IMR-90 (cell line): Measurements from ENCODE around the gene KCTD18. TPM values are rescaled to one million over a fixed set of nuclear protein-coding genes. Genes with fewer than 3 reads are reported as not detected.

Source experiments
- ATAC-seq: fragments of 200-7000 bp; cut with Tn5 transposase; 2 replicates; pipeline ENCODE4 v1.9.1; 2020; ENCODE audit warnings: low read depth, mild to moderate bottlenecking, moderate library complexity
- BruUV-seq: library from RNA; stranded (reverse); fragments of 400-500 nt; replicated peaks from 2 replicates; lab custom pipeline; 2021; lab: Mats Ljungman, UMichigan
- CTCF ChIA-PET: fragments of 300-600 bp; formaldehyde crosslinking; extraction: SDS; loops from one replicate; lab custom pipeline; 2021; ENCODE audit warnings: antibody characterized with exemption; lab: Yijun Ruan, JAX
- POLR2A ChIA-PET: fragments of 300-600 bp; sonication (Branson Sonifier 250); formaldehyde crosslinking; loops from one replicate; lab custom pipeline; 2022; ENCODE audit warnings: antibody characterized with exemption; ENCODE audit not compliant: unreplicated experiment; lab: Charles Lee
- DNase-seq: peaks from one replicate; pipeline ENCODE4 v3.0.0; 2013
- H2AFZ ChIP-seq: replicated peaks from 2 replicates; pipeline ENCODE3; 2013; ENCODE audit warnings: low read length, mild to moderate bottlenecking; ENCODE audit not compliant: poor library complexity
- H2AK5ac ChIP-seq: 2 replicates; pipeline ENCODE4 v1.6.1; 2013; ENCODE audit warnings: low read depth, low read length, inconsistent platforms
- H2AK9ac ChIP-seq: replicated peaks from 2 replicates; pipeline ENCODE3; 2013; ENCODE audit warnings: mild to moderate bottlenecking, low read depth, low read length, moderate library complexity; ENCODE audit not compliant: poor library complexity
- H2BK120ac ChIP-seq: 2 replicates; pipeline ENCODE4 v1.6.1; 2013; ENCODE audit warnings: low read depth, low read length, inconsistent platforms
- H2BK15ac ChIP-seq: 3 replicates; pipeline ENCODE4 v1.6.1; 2013; ENCODE audit warnings: low read depth, low read length, inconsistent platforms
- H2BK20ac ChIP-seq: 2 replicates; pipeline ENCODE4 v1.6.1; 2013; ENCODE audit warnings: low read depth, mild to moderate bottlenecking, inconsistent platforms, low read length, moderate library complexity
- H2BK5ac ChIP-seq: 2 replicates; pipeline ENCODE4 v1.6.1; 2013; ENCODE audit warnings: mild to moderate bottlenecking, low read depth, low read length, inconsistent platforms; ENCODE audit not compliant: poor library complexity, severe bottlenecking
- H3K14ac ChIP-seq: replicated peaks from 2 replicates; pipeline ENCODE4 v1.6.1; 2013; ENCODE audit warnings: low read depth, low read length, inconsistent platforms
- H3K18ac ChIP-seq: 2 replicates; pipeline ENCODE4 v1.6.1; 2013; ENCODE audit warnings: low read depth, low read length, control low read depth
- H3K23ac ChIP-seq: 2 replicates; pipeline ENCODE4 v1.6.1; 2013; ENCODE audit warnings: low read depth, low read length, inconsistent platforms
- H3K27ac ChIP-seq: 2 replicates; pipeline ENCODE4 v1.5.1; 2013; ENCODE audit warnings: mild to moderate bottlenecking, control low read depth, low read length; ENCODE audit not compliant: insufficient read depth
- H3K27me3 ChIP-seq: 2 replicates; pipeline ENCODE4 v1.6.1; 2013; ENCODE audit warnings: low read length; ENCODE audit not compliant: control insufficient read depth, insufficient read depth
- H3K36me3 ChIP-seq: 2 replicates; pipeline ENCODE4 v1.6.1; 2013; ENCODE audit warnings: low read length, mixed read lengths; ENCODE audit not compliant: control insufficient read depth, insufficient read depth
- H3K4ac ChIP-seq: 2 replicates; pipeline ENCODE4 v1.6.1; 2013; ENCODE audit warnings: low read depth, low read length, inconsistent platforms
- H3K4me1 ChIP-seq: 2 replicates; pipeline ENCODE4 v1.6.1; 2013; ENCODE audit warnings: low read length, mixed read lengths; ENCODE audit not compliant: control insufficient read depth, insufficient read depth
- H3K4me2 ChIP-seq: 2 replicates; pipeline ENCODE4 v1.6.1; 2013; ENCODE audit warnings: low read depth, mild to moderate bottlenecking, control low read depth, low read length, moderate library complexity
- H3K4me3 ChIP-seq: 2 replicates; pipeline ENCODE4 v1.5.1; 2013; ENCODE audit warnings: low read depth, mild to moderate bottlenecking, control low read depth, low read length, moderate library complexity; ENCODE audit not compliant: insufficient read depth
- H3K56ac ChIP-seq: 2 replicates; pipeline ENCODE4 v1.6.1; 2013; ENCODE audit warnings: low read length, inconsistent platforms; ENCODE audit not compliant: insufficient read depth; ENCODE audit errors: extremely low read depth
- H3K79me1 ChIP-seq, 2 experiments: 2 replicates each; pipeline ENCODE4 v1.6.1; 2013; ENCODE audit warnings: low read length in 2 of 2, inconsistent platforms in 1 of 2, low read depth in 1 of 2
- H3K9ac ChIP-seq: 2 replicates; pipeline ENCODE4 v1.6.1; 2013; ENCODE audit warnings: low read depth, low read length, control low read depth
- H3K9me1 ChIP-seq: 2 replicates; pipeline ENCODE4 v1.6.1; 2013; ENCODE audit warnings: low read length, inconsistent platforms; ENCODE audit not compliant: insufficient read depth
- H3K9me3 ChIP-seq: 2 replicates; pipeline ENCODE4 v1.6.1; 2013; ENCODE audit warnings: low read length; ENCODE audit not compliant: control insufficient read depth, insufficient read depth
- H4K20me1 ChIP-seq: 2 replicates; pipeline ENCODE4 v1.6.1; 2013; ENCODE audit warnings: low read length, inconsistent platforms; ENCODE audit not compliant: insufficient read depth
- H4K5ac ChIP-seq: 2 replicates; pipeline ENCODE4 v1.6.1; 2013; ENCODE audit warnings: mild to moderate bottlenecking, low read depth, low read length, control low read depth
- H4K8ac ChIP-seq, 2 experiments: 2 replicates each; pipeline ENCODE4 v1.6.1; 2013; ENCODE audit warnings: low read depth in 2 of 2, low read length in 2 of 2, control low read depth in 1 of 2, inconsistent platforms in 1 of 2
- H4K91ac ChIP-seq: 2 replicates; pipeline ENCODE4 v1.6.1; 2013; ENCODE audit warnings: low read depth, low read length, inconsistent platforms; ENCODE audit not compliant: insufficient read depth
- BHLHE40 ChIP-seq: fragments of 150-350 bp; IDR thresholded peaks from 2 replicates; pipeline ENCODE4 v1.6.1; 2016; ENCODE audit warnings: mild to moderate bottlenecking, low read depth, low read length
- CEBPB ChIP-seq: IDR thresholded peaks from 2 replicates; pipeline ENCODE4 v1.6.1; 2012; ENCODE audit warnings: low read depth, low read length, improper control_type of control experiment
- CHD1 ChIP-seq: IDR thresholded peaks from 2 replicates; pipeline ENCODE4 v1.6.1; 2012; ENCODE audit warnings: low read depth, low read length, improper control_type of control experiment
- CTCF ChIP-seq: conservative IDR thresholded peaks from 2 replicates; pipeline ENCODE4 v1.5.1; 2012; ENCODE audit warnings: mild to moderate bottlenecking, low read depth, low read length, improper control_type of control experiment
- FOS ChIP-seq: fragments of 150-350 bp; IDR thresholded peaks from 2 replicates; pipeline ENCODE4 v1.6.1; 2016; ENCODE audit warnings: low read depth, low read length
- MAFK ChIP-seq: IDR thresholded peaks from 2 replicates; pipeline ENCODE4 v1.6.1; 2012; ENCODE audit warnings: low read depth, low read length, improper control_type of control experiment
- MAZ ChIP-seq: IDR thresholded peaks from 2 replicates; pipeline ENCODE4 v1.6.1; 2012; ENCODE audit warnings: low read depth, mild to moderate bottlenecking, low read length, improper control_type of control experiment, moderate library complexity, borderline replicate concordance
- MXI1 ChIP-seq: IDR thresholded peaks from 2 replicates; pipeline ENCODE4 v1.6.1; 2012; ENCODE audit warnings: low read depth, mild to moderate bottlenecking, low read length, moderate library complexity, borderline replicate concordance
- NFE2L2 ChIP-seq: fragments of 150-350 bp; IDR thresholded peaks from 2 replicates; pipeline ENCODE4 v1.6.1; 2016; ENCODE audit warnings: low read depth, mild to moderate bottlenecking, low read length
- POLR2A ChIP-seq: IDR thresholded peaks from 2 replicates; pipeline ENCODE4 v1.6.1; 2012; ENCODE audit warnings: mild to moderate bottlenecking, low read depth, low read length
- RAD21 ChIP-seq: IDR thresholded peaks from 2 replicates; pipeline ENCODE4 v1.6.1; 2012; ENCODE audit warnings: low read length, improper control_type of control experiment
- RCOR1 ChIP-seq: IDR thresholded peaks from 2 replicates; pipeline ENCODE4 v1.6.1; 2012; ENCODE audit warnings: mild to moderate bottlenecking, low read length, improper control_type of control experiment; ENCODE audit not compliant: insufficient replicate concordance
- RFX5 ChIP-seq: IDR thresholded peaks from 2 replicates; pipeline ENCODE4 v1.8.0; 2012; ENCODE audit warnings: low read depth, mild to moderate bottlenecking, low read length, moderate library complexity
- SMC3 ChIP-seq: fragments of 150-350 bp; IDR thresholded peaks from 2 replicates; pipeline ENCODE4 v1.6.1; 2016; ENCODE audit warnings: low read depth, mild to moderate bottlenecking, antibody characterized with exemption, low read length, moderate library complexity
- dilution Hi-C: fragments of 300-500 bp; cut with HindIII; formaldehyde crosslinking; loops from one replicate; pipeline ENCODE4 v1.14.3; 2018; ENCODE audit warnings: low sequenced_read_pairs; ENCODE audit not compliant: unreplicated experiment
- in situ Hi-C: fragments of 300-500 bp; cut with MboI; formaldehyde crosslinking; loops from 3 replicates; pipeline ENCODE4 v1.14.3; 2019; ENCODE audit warnings: low sequenced_read_pairs, inconsistent platforms, mixed read lengths
- intact Hi-C: fragments of 100-400 bp; cut with micrococcal nuclease; formaldehyde crosslinking; loops from 2 replicates; pipeline ENCODE4 v1.10.0; 2022
- polyA plus RNA-seq, 3 experiments: library from polyadenylated mRNA; depleted of rRNA; stranded (reverse); fragments of >200 nt; gene quantifications; 2 replicates each; pipeline ENCODE4 v1.2.3, GENCODE V29; 2012; ENCODE audit warnings: low replicate concordance in 1 of 3
- total RNA-seq: library from RNA; depleted of rRNA; stranded (reverse); fragments of >200 nt; gene quantifications from 2 replicates; pipeline ENCODE4 v1.2.3, GENCODE V29; 2012
- TF ChIP-seq, protein P1 (sequence below): fragments of 150-350 bp; IDR thresholded peaks from 2 replicates; pipeline ENCODE4 v1.6.1; 2016; ENCODE audit warnings: low read depth, mild to moderate bottlenecking, low read length, moderate library complexity, borderline replicate concordance
- TF ChIP-seq, protein P2 (sequence below): fragments of 150-350 bp; IDR thresholded peaks from 2 replicates; pipeline ENCODE4 v1.6.1; 2017; ENCODE audit warnings: mild to moderate bottlenecking, antibody characterized with exemption, low read length, low read depth

The KCTD18 gene
- total and polyA plus RNA-seq, 2 of the 4 experiments (the other 2 are of a cell fraction) = 6.7 to 10.4 TPM

DNA sequence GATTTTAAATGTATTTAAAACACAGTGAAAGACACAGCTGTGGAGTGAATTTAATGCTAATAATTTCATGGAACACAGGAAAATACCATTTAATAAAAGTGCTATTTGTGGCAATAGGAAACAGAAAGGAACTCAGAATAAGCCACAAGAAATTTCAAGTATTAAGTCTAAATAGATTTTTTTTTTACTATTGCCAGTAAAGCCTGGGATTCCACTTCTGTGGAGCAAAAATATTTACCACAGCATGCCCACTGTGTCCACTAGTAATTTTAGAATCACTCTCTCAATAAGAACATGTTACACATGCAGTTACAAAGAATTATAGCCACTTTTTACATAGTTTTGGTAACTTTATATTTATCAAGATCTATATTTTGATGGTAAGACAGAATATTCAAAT lies 17.2 kb downstream of the KCTD18 start:
- ATAC-seq = no peak
- Histone ChIP-seq H3K9ac (no peak overlapping the region), H3K36me3 (peaks cover 21% of the 10 kb centered on the region), H3K9me1 (peaks cover 4% of the 10 kb centered on the region; the same call in 1 of the 2 replicates), H3K56ac (no peak overlapping the region), H2AK9ac (no peak overlapping the region), H2BK5ac (no peak overlapping the region), H3K18ac (no peak overlapping the region), H3K4me1 (no peaks in the 10 kb centered on the region), H3K23ac (no peak overlapping the region), H2AFZ (no peak overlapping the region), H2BK20ac (no peak overlapping the region), H3K14ac (no peak overlapping the region), H3K9me3 (no peaks in the 10 kb centered on the region), H3K4me2 (no peak overlapping the region), H4K20me1 (no peaks in the 10 kb centered on the region), H3K27ac (no peak overlapping the region), H3K79me1 (peaks cover 0 to 3% of the 10 kb centered on the region in 2 experiments; a peak in 1 of 4 replicates), H3K4me3 (no peak overlapping the region), H2BK120ac (no peak overlapping the region), H3K27me3 (no peaks in the 10 kb centered on the region), H2BK15ac (no peak overlapping the region), H3K4ac (no peak overlapping the region), H4K91ac (no peak overlapping the region), H4K8ac (no peak overlapping the region), H2AK5ac (no peak overlapping the region), H4K5ac (no peak overlapping the region)
- dilution Hi-C loops (no loop called here), intact Hi-C loops (no loop called here), in situ Hi-C loops (no loop called here)
- CTCF ChIA-PET = no interaction called here
- no peak for DNase-seq
- no TSS peak for BruUV-seq
- TF ChIP-seq MAZ = no peak
- no peak for TF ChIP-seq NFE2L2
- TF ChIP-seq FOS = no peak
- no peak for TF ChIP-seq RCOR1
- no peak for TF ChIP-seq CTCF
- TF ChIP-seq, protein P1, sequence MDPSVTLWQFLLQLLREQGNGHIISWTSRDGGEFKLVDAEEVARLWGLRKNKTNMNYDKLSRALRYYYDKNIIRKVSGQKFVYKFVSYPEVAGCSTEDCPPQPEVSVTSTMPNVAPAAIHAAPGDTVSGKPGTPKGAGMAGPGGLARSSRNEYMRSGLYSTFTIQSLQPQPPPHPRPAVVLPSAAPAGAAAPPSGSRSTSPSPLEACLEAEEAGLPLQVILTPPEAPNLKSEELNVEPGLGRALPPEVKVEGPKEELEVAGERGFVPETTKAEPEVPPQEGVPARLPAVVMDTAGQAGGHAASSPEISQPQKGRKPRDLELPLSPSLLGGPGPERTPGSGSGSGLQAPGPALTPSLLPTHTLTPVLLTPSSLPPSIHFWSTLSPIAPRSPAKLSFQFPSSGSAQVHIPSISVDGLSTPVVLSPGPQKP = no peak
- TF ChIP-seq RAD21 = no peak
- no peak for TF ChIP-seq POLR2A
- no peak for TF ChIP-seq RFX5
- no peak for TF ChIP-seq MAFK
- TF ChIP-seq, protein P2, sequence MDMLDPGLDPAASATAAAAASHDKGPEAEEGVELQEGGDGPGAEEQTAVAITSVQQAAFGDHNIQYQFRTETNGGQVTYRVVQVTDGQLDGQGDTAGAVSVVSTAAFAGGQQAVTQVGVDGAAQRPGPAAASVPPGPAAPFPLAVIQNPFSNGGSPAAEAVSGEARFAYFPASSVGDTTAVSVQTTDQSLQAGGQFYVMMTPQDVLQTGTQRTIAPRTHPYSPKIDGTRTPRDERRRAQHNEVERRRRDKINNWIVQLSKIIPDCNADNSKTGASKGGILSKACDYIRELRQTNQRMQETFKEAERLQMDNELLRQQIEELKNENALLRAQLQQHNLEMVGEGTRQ = no peak
- no peak for TF ChIP-seq MXI1
- TF ChIP-seq CHD1 = no peak
- no peak for TF ChIP-seq BHLHE40
- no peak for TF ChIP-seq SMC3
- no peak for TF ChIP-seq CEBPB
- POLR2A ChIA-PET = no interaction called here
